Loucy (cell line): Measurements from ENCODE around the gene COL11A1.

ENCODE experiments used
- CTCF ChIP-seq: fragments of 200-600 bp; sonication (generic); conservative IDR thresholded peaks from 2 replicates; pipeline ENCODE4 v1.5.1; 2014; ENCODE audit warnings: mild to moderate bottlenecking, antibody characterized with exemption, low read length
- EZH2phosphoT487 ChIP-seq: fragments of 200-600 bp; IDR thresholded peaks from 2 replicates; pipeline ENCODE4 v1.6.1; 2018; ENCODE audit warnings: antibody characterized with exemption, mild to moderate bottlenecking, moderate library complexity, borderline replicate concordance

GRCh38 chr1:102836991-102837390 lies 271.3 kb downstream of the COL11A1 start:
- TF ChIP-seq CTCF (no peak), EZH2phosphoT487 (no peak)
